IMR-90 (cell line): ENCODE measurements around the gene SNRNP200. TPM values are rescaled to one million over a fixed set of nuclear protein-coding genes. Genes with fewer than 3 reads are reported as not detected.

Source experiments
- ATAC-seq: fragments of 200-7000 bp; cut with Tn5 transposase; 2 replicates; pipeline ENCODE4 v1.9.1; 2020; ENCODE audit warnings: low read depth, mild to moderate bottlenecking, moderate library complexity
- BruUV-seq: library from RNA; stranded (reverse); fragments of 400-500 nt; replicated peaks from 2 replicates; lab custom pipeline; 2021; lab: Mats Ljungman, UMichigan
- CTCF ChIA-PET: fragments of 300-600 bp; formaldehyde crosslinking; extraction: SDS; loops from one replicate; lab custom pipeline; 2021; ENCODE audit warnings: antibody characterized with exemption; lab: Yijun Ruan, JAX
- POLR2A ChIA-PET: fragments of 300-600 bp; sonication (Branson Sonifier 250); formaldehyde crosslinking; loops from one replicate; lab custom pipeline; 2022; ENCODE audit warnings: antibody characterized with exemption; ENCODE audit not compliant: unreplicated experiment; lab: Charles Lee
- DNase-seq: peaks from one replicate; pipeline ENCODE4 v3.0.0; 2013
- H2AFZ ChIP-seq: replicated peaks from 2 replicates; pipeline ENCODE3; 2013; ENCODE audit warnings: low read length, mild to moderate bottlenecking; ENCODE audit not compliant: poor library complexity
- H2AK5ac ChIP-seq: 2 replicates; pipeline ENCODE4 v1.6.1; 2013; ENCODE audit warnings: low read depth, low read length, inconsistent platforms
- H2AK9ac ChIP-seq: replicated peaks from 2 replicates; pipeline ENCODE3; 2013; ENCODE audit warnings: mild to moderate bottlenecking, low read depth, low read length, moderate library complexity; ENCODE audit not compliant: poor library complexity
- H2BK120ac ChIP-seq: 2 replicates; pipeline ENCODE4 v1.6.1; 2013; ENCODE audit warnings: low read depth, low read length, inconsistent platforms
- H2BK15ac ChIP-seq: 3 replicates; pipeline ENCODE4 v1.6.1; 2013; ENCODE audit warnings: low read depth, low read length, inconsistent platforms
- H2BK20ac ChIP-seq: 2 replicates; pipeline ENCODE4 v1.6.1; 2013; ENCODE audit warnings: low read depth, mild to moderate bottlenecking, inconsistent platforms, low read length, moderate library complexity
- H2BK5ac ChIP-seq: 2 replicates; pipeline ENCODE4 v1.6.1; 2013; ENCODE audit warnings: mild to moderate bottlenecking, low read depth, low read length, inconsistent platforms; ENCODE audit not compliant: poor library complexity, severe bottlenecking
- H3K14ac ChIP-seq: replicated peaks from 2 replicates; pipeline ENCODE4 v1.6.1; 2013; ENCODE audit warnings: low read depth, low read length, inconsistent platforms
- H3K18ac ChIP-seq: 2 replicates; pipeline ENCODE4 v1.6.1; 2013; ENCODE audit warnings: low read depth, low read length, control low read depth
- H3K23ac ChIP-seq: 2 replicates; pipeline ENCODE4 v1.6.1; 2013; ENCODE audit warnings: low read depth, low read length, inconsistent platforms
- H3K27ac ChIP-seq: 2 replicates; pipeline ENCODE4 v1.5.1; 2013; ENCODE audit warnings: mild to moderate bottlenecking, control low read depth, low read length; ENCODE audit not compliant: insufficient read depth
- H3K27me3 ChIP-seq: 2 replicates; pipeline ENCODE4 v1.6.1; 2013; ENCODE audit warnings: low read length; ENCODE audit not compliant: control insufficient read depth, insufficient read depth
- H3K36me3 ChIP-seq: 2 replicates; pipeline ENCODE4 v1.6.1; 2013; ENCODE audit warnings: low read length, mixed read lengths; ENCODE audit not compliant: control insufficient read depth, insufficient read depth
- H3K4ac ChIP-seq: 2 replicates; pipeline ENCODE4 v1.6.1; 2013; ENCODE audit warnings: low read depth, low read length, inconsistent platforms
- H3K4me1 ChIP-seq: 2 replicates; pipeline ENCODE4 v1.6.1; 2013; ENCODE audit warnings: low read length, mixed read lengths; ENCODE audit not compliant: control insufficient read depth, insufficient read depth
- H3K4me2 ChIP-seq: 2 replicates; pipeline ENCODE4 v1.6.1; 2013; ENCODE audit warnings: low read depth, mild to moderate bottlenecking, control low read depth, low read length, moderate library complexity
- H3K4me3 ChIP-seq: 2 replicates; pipeline ENCODE4 v1.5.1; 2013; ENCODE audit warnings: low read depth, mild to moderate bottlenecking, control low read depth, low read length, moderate library complexity; ENCODE audit not compliant: insufficient read depth
- H3K56ac ChIP-seq: 2 replicates; pipeline ENCODE4 v1.6.1; 2013; ENCODE audit warnings: low read length, inconsistent platforms; ENCODE audit not compliant: insufficient read depth; ENCODE audit errors: extremely low read depth
- H3K79me1 ChIP-seq, 2 experiments: 2 replicates each; pipeline ENCODE4 v1.6.1; 2013; ENCODE audit warnings: low read length in 2 of 2, inconsistent platforms in 1 of 2, low read depth in 1 of 2
- H3K9ac ChIP-seq: 2 replicates; pipeline ENCODE4 v1.6.1; 2013; ENCODE audit warnings: low read depth, low read length, control low read depth
- H3K9me1 ChIP-seq: 2 replicates; pipeline ENCODE4 v1.6.1; 2013; ENCODE audit warnings: low read length, inconsistent platforms; ENCODE audit not compliant: insufficient read depth
- H3K9me3 ChIP-seq: 2 replicates; pipeline ENCODE4 v1.6.1; 2013; ENCODE audit warnings: low read length; ENCODE audit not compliant: control insufficient read depth, insufficient read depth
- H4K20me1 ChIP-seq: 2 replicates; pipeline ENCODE4 v1.6.1; 2013; ENCODE audit warnings: low read length, inconsistent platforms; ENCODE audit not compliant: insufficient read depth
- H4K5ac ChIP-seq: 2 replicates; pipeline ENCODE4 v1.6.1; 2013; ENCODE audit warnings: mild to moderate bottlenecking, low read depth, low read length, control low read depth
- H4K8ac ChIP-seq, 2 experiments: 2 replicates each; pipeline ENCODE4 v1.6.1; 2013; ENCODE audit warnings: low read depth in 2 of 2, low read length in 2 of 2, control low read depth in 1 of 2, inconsistent platforms in 1 of 2
- H4K91ac ChIP-seq: 2 replicates; pipeline ENCODE4 v1.6.1; 2013; ENCODE audit warnings: low read depth, low read length, inconsistent platforms; ENCODE audit not compliant: insufficient read depth
- CEBPB ChIP-seq: IDR thresholded peaks from 2 replicates; pipeline ENCODE4 v1.6.1; 2012; ENCODE audit warnings: low read depth, low read length, improper control_type of control experiment
- ELK1 ChIP-seq: fragments of 150-350 bp; IDR thresholded peaks from 2 replicates; pipeline ENCODE4 v1.6.1; 2016; ENCODE audit warnings: low read depth, mild to moderate bottlenecking, low read length, moderate library complexity, borderline replicate concordance
- RAD21 ChIP-seq: IDR thresholded peaks from 2 replicates; pipeline ENCODE4 v1.6.1; 2012; ENCODE audit warnings: low read length, improper control_type of control experiment
- RCOR1 ChIP-seq: IDR thresholded peaks from 2 replicates; pipeline ENCODE4 v1.6.1; 2012; ENCODE audit warnings: mild to moderate bottlenecking, low read length, improper control_type of control experiment; ENCODE audit not compliant: insufficient replicate concordance
- RFX5 ChIP-seq: IDR thresholded peaks from 2 replicates; pipeline ENCODE4 v1.8.0; 2012; ENCODE audit warnings: low read depth, mild to moderate bottlenecking, low read length, moderate library complexity
- WGBS, 2 experiments: methylation state at CpG; one replicate each; pipeline versions ENCODE4 v1.1.5 to v1.1.7; 2013; ENCODE audit warnings: missing lambda C conversion rate in 2 of 2; ENCODE audit not compliant: insufficient read length in 1 of 2; ENCODE audit errors: extremely low coverage in 2 of 2; 5-methylcytosine and 5-hydroxymethylcytosine counted together
- dilution Hi-C: fragments of 300-500 bp; cut with HindIII; formaldehyde crosslinking; loops from one replicate; pipeline ENCODE4 v1.14.3; 2018; ENCODE audit warnings: low sequenced_read_pairs; ENCODE audit not compliant: unreplicated experiment
- in situ Hi-C: fragments of 300-500 bp; cut with MboI; formaldehyde crosslinking; loops from 3 replicates; pipeline ENCODE4 v1.14.3; 2019; ENCODE audit warnings: low sequenced_read_pairs, inconsistent platforms, mixed read lengths
- intact Hi-C: fragments of 100-400 bp; cut with micrococcal nuclease; formaldehyde crosslinking; loops from 2 replicates; pipeline ENCODE4 v1.10.0; 2022
- polyA plus RNA-seq, 3 experiments: library from polyadenylated mRNA; depleted of rRNA; stranded (reverse); fragments of >200 nt; gene quantifications; 2 replicates each; pipeline ENCODE4 v1.2.3, GENCODE V29; 2012; ENCODE audit warnings: low replicate concordance in 1 of 3
- total RNA-seq: library from RNA; depleted of rRNA; stranded (reverse); fragments of >200 nt; gene quantifications from 2 replicates; pipeline ENCODE4 v1.2.3, GENCODE V29; 2012

Gene SNRNP200
- total and polyA plus RNA-seq, 2 of the 4 experiments (the other 2 are of a cell fraction) = 44.1 to 108 TPM

- Histone ChIP-seq H3K9me3 (no peaks in the 10 kb centered on the region), H2BK15ac (no peak overlapping the region), H2BK5ac (no peak overlapping the region), H4K20me1 (no peaks in the 10 kb centered on the region), H2AFZ (no peak overlapping the region), H2AK5ac (no peak overlapping the region), H2AK9ac (no peak overlapping the region), H2BK120ac (no peak overlapping the region), H3K23ac (no peak overlapping the region), H3K79me1 (peaks cover 0 to 4% of the 10 kb centered on the region in 2 experiments; a peak in 1 of 4 replicates), H3K18ac (no peak overlapping the region), H3K9me1 (peaks cover 8% of the 10 kb centered on the region; the same call in 1 of the 2 replicates), H3K27ac (no peak overlapping the region), H3K4me3 (no peak overlapping the region), H3K27me3 (no peaks in the 10 kb centered on the region), H3K4ac (no peak overlapping the region), H3K36me3 (peaks cover 4% of the 10 kb centered on the region), H3K4me2 (no peak overlapping the region), H3K4me1 (peaks cover 3% of the 10 kb centered on the region; the same call in 1 of the 2 replicates), H2BK20ac (no peak overlapping the region), H4K91ac (no peak overlapping the region), H3K56ac (no peak overlapping the region), H4K5ac (no peak overlapping the region), H4K8ac (no peak overlapping the region), H3K14ac (no peak overlapping the region), H3K9ac (no peak overlapping the region)
- TF ChIP-seq RAD21 (no peak), RFX5 (no peak), RCOR1 (no peak), CEBPB (no peak), ELK1 (no peak)
- 86% methylated on average over 6 of the region's 9 CpGs; no CpG with 5 or more reads in 1 of the 2 experiments for WGBS, 2 experiments
- DNase-seq = no peak
- ChIA-PET CTCF (interaction anchor here (0.9 kb wide), 1 partner anchor 17 kb away, joined by 4 read pairs; no protein-coding TSS in a partner anchor), POLR2A (no interaction called here)
- in situ Hi-C loops (no loop called here), intact Hi-C loops (no loop called here), dilution Hi-C loops (no loop called here)
- BruUV-seq = no TSS peak
- no peak for ATAC-seq
Measured at GRCh38 chr2:96239745-96240264, 65.5 kb downstream of the SNRNP200 start.
